NCI-H2171 (cell line): ENCODE data around the gene SLX4IP.
"Not testable (repeated sequence)": the region's sequence is repeated elsewhere in the genome, so short reads cannot be mapped to it uniquely, and the experiment has no call there.

Experiments
- DNase-seq: peaks from one replicate; lab custom pipeline; 2025; lab: John Stamatoyannopoulos, UW

Gene SLX4IP

GRCh38 chr20:10434832-10435812 lies at the start of gene SLX4IP:
TSS of gene SLX4IP (plus strand) at chr20:10435305. CDS start at chr20:10458205, 22,900 bp downstream.
- peak; percentile 99 for DNase-seq

- no peak for DNase-seq
These were observed 49.1 kb upstream of the SLX4IP start for GRCh38 chr20:10385850-10386544.

- DNase-seq = no peak
These were observed 47.4 kb upstream of the SLX4IP start for GRCh38 chr20:10387686-10388085.

GRCh38 chr20:10388597-10388996 lies 46.5 kb upstream of the SLX4IP start:
- no peak for DNase-seq

- no peak for DNase-seq
These were observed 44.4 kb upstream of the SLX4IP start for GRCh38 chr20:10390709-10391108.

- not testable (repeated sequence) for DNase-seq
These were observed 40.4 kb upstream of the SLX4IP start for GRCh38 chr20:10394752-10395151.

- no peak for DNase-seq
These were observed 36.2 kb upstream of the SLX4IP start for GRCh38 chr20:10398834-10399369.

GRCh38 chr20:10402938-10403608 lies 32.0 kb upstream of the SLX4IP start:
- no peak for DNase-seq

GRCh38 chr20:10404023-10404628 lies 31.0 kb upstream of the SLX4IP start:
- DNase-seq = no peak

- no peak for DNase-seq
These were observed 30.1 kb upstream of the SLX4IP start for GRCh38 chr20:10404959-10405530.

- no peak for DNase-seq
These were observed 26.8 kb upstream of the SLX4IP start for GRCh38 chr20:10408108-10408813.

- no peak for DNase-seq
These were observed 23.4 kb upstream of the SLX4IP start for GRCh38 chr20:10411673-10412072.

GRCh38 chr20:10412591-10413408 lies 22.3 kb upstream of the SLX4IP start:
- DNase-seq = no peak

- no peak for DNase-seq
These were observed 20.0 kb upstream of the SLX4IP start for GRCh38 chr20:10415013-10415650.

GRCh38 chr20:10417218-10417617 lies 17.9 kb upstream of the SLX4IP start:
- DNase-seq = not testable (repeated sequence)

GRCh38 chr20:10419550-10420133 lies 15.5 kb upstream of the SLX4IP start:
- no peak for DNase-seq

- no peak for DNase-seq
These were observed 11.4 kb upstream of the SLX4IP start for GRCh38 chr20:10423735-10424134.

- DNase-seq = peak; percentile 68
These were observed 7.9 kb upstream of the SLX4IP start for GRCh38 chr20:10427060-10427692.
